Measurements from ENCODE around the gene TACO1.

DNA sequence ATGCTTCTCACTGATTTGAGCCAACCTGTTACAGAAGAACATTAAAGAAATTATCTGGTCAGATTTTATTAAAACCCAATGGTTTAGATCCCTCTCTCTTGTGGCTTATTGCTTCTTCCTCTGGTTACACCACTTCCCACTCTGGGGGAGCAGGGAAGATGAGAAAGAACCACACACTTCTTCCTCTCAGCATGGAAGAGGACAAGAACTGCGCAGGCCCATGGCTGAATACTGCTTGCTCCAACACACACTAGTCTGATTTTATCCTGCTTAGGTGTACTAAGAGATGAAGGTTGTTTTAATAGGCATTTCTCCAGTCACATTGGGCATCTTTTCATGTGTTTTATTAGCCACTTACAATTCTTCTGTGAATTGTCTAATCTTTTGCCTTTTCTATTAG, 49.1 kb downstream of the TACO1 start:
- TF ChIP-seq EZH2 (IDR thresholded peaks at IDR 0.05; ENCODE audit: insufficient read depth, poor library complexity, severe bottlenecking) (no peak), EZH2phosphoT487 (IDR thresholded peaks at IDR 0.05; ENCODE audit: insufficient read depth, low read depth) (no peak)

Measured in GM23248 (cell line).